Activated CD4-positive, alpha-beta memory T cell treated with anti-CD3 and anti-CD28 coated beads for 36 hours (primary cell): ENCODE data around the gene MTOR. TPM values are rescaled to one million over a fixed set of nuclear protein-coding genes. Genes with fewer than 3 reads are reported as not detected.

Experiments
- CTCF ChIA-PET: fragments of 350-600 bp; sonication (Branson Sonifier 250); formaldehyde crosslinking; loops from one replicate; lab custom pipeline; 2021; ENCODE audit warnings: antibody characterized with exemption, inconsistent platforms; lab: Charles Lee
- POLR2A ChIA-PET: fragments of 350-600 bp; sonication (Branson Sonifier 250); formaldehyde crosslinking; loops from one replicate; lab custom pipeline; 2021; ENCODE audit warnings: antibody characterized with exemption; lab: Charles Lee
- DNase-seq: peaks from one replicate; pipeline ENCODE4 v3.0.0-alpha.2; 2020
- H3K27ac Mint-ChIP-seq: one replicate; pipeline ENCODE4 v1.8.0; 2021; ENCODE audit warnings: mixed read lengths
- H3K27me3 Mint-ChIP-seq: one replicate; pipeline ENCODE4 v1.8.0; 2021; ENCODE audit warnings: mixed read lengths
- H3K36me3 Mint-ChIP-seq: one replicate; pipeline ENCODE4 v1.8.0; 2021; ENCODE audit warnings: mixed read lengths
- H3K4me1 Mint-ChIP-seq: one replicate; pipeline ENCODE4 v1.8.0; 2021; ENCODE audit warnings: low read depth, mixed read lengths
- H3K4me3 Mint-ChIP-seq: one replicate; pipeline ENCODE4 v1.8.0; 2021; ENCODE audit warnings: mild to moderate bottlenecking, mixed read lengths
- H3K9me3 Mint-ChIP-seq: one replicate; pipeline ENCODE4 v1.8.0; 2021; ENCODE audit warnings: mixed read lengths
- intact Hi-C: fragments of 100-400 bp; cut with micrococcal nuclease; formaldehyde crosslinking; loops from one replicate; pipeline ENCODE4 v1.15.1; 2023
- total RNA-seq, 2 experiments: library from RNA; stranded (reverse); gene quantifications; one replicate each; pipeline ENCODE4 v1.2.3, GENCODE V29; 2021

MTOR gene
- total RNA-seq, 2 experiments from 2014 or later: 35.8 to 39.4 TPM

- intact Hi-C loops: no loop called here
- no peak overlapping the region for H3K4me3 Mint-ChIP-seq
- no peak overlapping the region for H3K27ac Mint-ChIP-seq
- ChIA-PET CTCF (interaction anchor here (0.8 to 1.6 kb wide), 2 partner anchors 116 to 174 kb away, joined by 4 to 5 read pairs; no protein-coding TSS in a partner anchor), POLR2A (no interaction called here)
- no peak for DNase-seq
- H3K4me1 Mint-ChIP-seq: no peaks in the 10 kb centered on the region
- H3K27me3 Mint-ChIP-seq: no peaks in the 10 kb centered on the region
- H3K9me3 Mint-ChIP-seq: no peaks in the 10 kb centered on the region
- H3K36me3 Mint-ChIP-seq: peaks cover 60% of the 10 kb centered on the region
Observed at GRCh38 chr1:11211461-11211860, 50.9 kb downstream of the MTOR start.

GRCh38 chr1:11207898-11208611, 54.3 kb downstream of the MTOR start:
- Mint-ChIP-seq H3K27ac (no peak overlapping the region), H3K9me3 (no peaks in the 10 kb centered on the region), H3K4me1 (no peaks in the 10 kb centered on the region), H3K27me3 (no peaks in the 10 kb centered on the region), H3K36me3 (peaks cover 42% of the 10 kb centered on the region), H3K4me3 (no peak overlapping the region)
- ChIA-PET CTCF (interaction anchor here (0.8 kb wide), 1 partner anchor 32 kb away, joined by 4 read pairs; no protein-coding TSS in a partner anchor), POLR2A (no interaction called here)
- intact Hi-C loops: no loop called here
- DNase-seq: no peak

GRCh38 chr1:11204396-11205190, 57.8 kb downstream of the MTOR start:
- H3K4me3 Mint-ChIP-seq: no peak overlapping the region
- ChIA-PET POLR2A (no interaction called here), CTCF (interaction anchor here (2.7 kb wide), 1 partner anchor 167 kb away, joined by 8 read pairs; no protein-coding TSS in a partner anchor)
- H3K36me3 Mint-ChIP-seq: peaks cover 25% of the 10 kb centered on the region
- H3K9me3 Mint-ChIP-seq: no peaks in the 10 kb centered on the region
- no peaks in the 10 kb centered on the region for H3K4me1 Mint-ChIP-seq
- intact Hi-C loops: no loop called here
- no peaks in the 10 kb centered on the region for H3K27me3 Mint-ChIP-seq
- no peak overlapping the region for H3K27ac Mint-ChIP-seq
- DNase-seq: no peak

- Mint-ChIP-seq H3K27ac (no peak overlapping the region), H3K27me3 (no peaks in the 10 kb centered on the region), H3K9me3 (no peaks in the 10 kb centered on the region), H3K4me1 (no peaks in the 10 kb centered on the region), H3K36me3 (peaks cover 48% of the 10 kb centered on the region), H3K4me3 (no peak overlapping the region)
- DNase-seq: no peak
- POLR2A ChIA-PET: no interaction called here
- CTCF ChIA-PET: no interaction called here
- intact Hi-C loops: no loop called here
Observed at GRCh38 chr1:11198851-11199594, 63.3 kb downstream of the MTOR start.

- H3K9me3 Mint-ChIP-seq: no peaks in the 10 kb centered on the region
- ChIA-PET POLR2A (no interaction called here), CTCF (no interaction called here)
- no peaks in the 10 kb centered on the region for H3K27me3 Mint-ChIP-seq
- no peaks in the 10 kb centered on the region for H3K4me1 Mint-ChIP-seq
- no peak for DNase-seq
- no peak overlapping the region for H3K4me3 Mint-ChIP-seq
- no peak overlapping the region for H3K27ac Mint-ChIP-seq
- intact Hi-C loops: no loop called here
- peaks cover 44% of the 10 kb centered on the region for H3K36me3 Mint-ChIP-seq
Observed at GRCh38 chr1:11198257-11198656, 64.1 kb downstream of the MTOR start.

- ChIA-PET POLR2A (no interaction called here), CTCF (no interaction called here)
- no peak for DNase-seq
- Mint-ChIP-seq H3K9me3 (no peaks in the 10 kb centered on the region), H3K36me3 (peaks cover 44% of the 10 kb centered on the region), H3K27ac (no peak overlapping the region), H3K4me3 (no peak overlapping the region), H3K27me3 (no peaks in the 10 kb centered on the region), H3K4me1 (no peaks in the 10 kb centered on the region)
- intact Hi-C loops: no loop called here
Observed at GRCh38 chr1:11197359-11197758, 65.0 kb downstream of the MTOR start.

- H3K36me3 Mint-ChIP-seq: peaks cover 45% of the 10 kb centered on the region
- H3K27me3 Mint-ChIP-seq: no peaks in the 10 kb centered on the region
- POLR2A ChIA-PET: no interaction called here
- CTCF ChIA-PET: no interaction called here
- H3K9me3 Mint-ChIP-seq: no peaks in the 10 kb centered on the region
- intact Hi-C loops: no loop called here
- no peak overlapping the region for H3K4me3 Mint-ChIP-seq
- DNase-seq: no peak
- no peaks in the 10 kb centered on the region for H3K4me1 Mint-ChIP-seq
- no peak overlapping the region for H3K27ac Mint-ChIP-seq
Observed at GRCh38 chr1:11196945-11197344, 65.4 kb downstream of the MTOR start.

GRCh38 chr1:11194407-11195176, 67.8 kb downstream of the MTOR start:
- ChIA-PET CTCF (interaction anchor here (0.6 to 0.7 kb wide), 2 partner anchors 47 to 157 kb away, joined by 3 to 4 read pairs; no protein-coding TSS in a partner anchor), POLR2A (no interaction called here)
- Mint-ChIP-seq H3K27ac (no peak overlapping the region), H3K27me3 (no peaks in the 10 kb centered on the region), H3K4me3 (no peak overlapping the region), H3K4me1 (no peaks in the 10 kb centered on the region), H3K9me3 (no peaks in the 10 kb centered on the region), H3K36me3 (peaks cover 49% of the 10 kb centered on the region)
- intact Hi-C loops: no loop called here
- no peak for DNase-seq

GRCh38 chr1:11193376-11193775, 69.0 kb downstream of the MTOR start:
- ChIA-PET POLR2A (no interaction called here), CTCF (no interaction called here)
- Mint-ChIP-seq H3K27me3 (no peaks in the 10 kb centered on the region), H3K4me3 (no peak overlapping the region), H3K36me3 (peaks cover 39% of the 10 kb centered on the region), H3K27ac (no peak overlapping the region), H3K4me1 (no peaks in the 10 kb centered on the region), H3K9me3 (no peaks in the 10 kb centered on the region)
- no peak for DNase-seq
- intact Hi-C loops: no loop called here

GRCh38 chr1:11188858-11189451, 73.4 kb downstream of the MTOR start, which contains the start of gene ANGPTL7:
Gene ANGPTL7 (plus strand): TSS chr1:11189355. CDS start chr1:11189580, 225 bp downstream.
- CTCF ChIA-PET: no interaction called here
- Mint-ChIP-seq H3K27ac (no peak within 1 kb of the TSS), H3K27me3 (no peaks in the 10 kb centered on the region), H3K4me1 (no peaks in the 10 kb centered on the region), H3K36me3 (peaks cover 17% of the 10 kb centered on the region), H3K4me3 (no peak within 1 kb of the TSS), H3K9me3 (no peaks in the 10 kb centered on the region)
- POLR2A ChIA-PET: no interaction called here
- DNase-seq: no peak
- intact Hi-C loops: no loop called here

- DNase-seq: no peak
- Mint-ChIP-seq H3K4me1 (no peaks in the 10 kb centered on the region), H3K27ac (no peak overlapping the region), H3K36me3 (peaks cover 17% of the 10 kb centered on the region), H3K9me3 (no peaks in the 10 kb centered on the region), H3K27me3 (no peaks in the 10 kb centered on the region), H3K4me3 (no peak overlapping the region)
- CTCF ChIA-PET: interaction anchor here (1.0 kb wide), 1 partner anchor 37 kb away, joined by 4 read pairs; no protein-coding TSS in a partner anchor
- POLR2A ChIA-PET: no interaction called here
- intact Hi-C loops: no loop called here
Observed at GRCh38 chr1:11188381-11188780, 74.0 kb downstream of the MTOR start.
